B cell (primary cell): Measurements from ENCODE around the gene ENTHD1.

Experiments
- CTCF ChIP-seq: fragments of 200-600 bp; IDR thresholded peaks from one replicate; pipeline ENCODE4 v1.8.0; 2022; ENCODE audit warnings: antibody characterized with exemption, mild to moderate bottlenecking
- EZH2 ChIP-seq: IDR thresholded peaks from 2 replicates; pipeline ENCODE4 v1.6.1; 2012; ENCODE audit warnings: borderline replicate concordance, low read depth, mild to moderate bottlenecking, moderate library complexity, low read length; ENCODE audit not compliant: insufficient read depth, poor library complexity, severe bottlenecking

DNA sequence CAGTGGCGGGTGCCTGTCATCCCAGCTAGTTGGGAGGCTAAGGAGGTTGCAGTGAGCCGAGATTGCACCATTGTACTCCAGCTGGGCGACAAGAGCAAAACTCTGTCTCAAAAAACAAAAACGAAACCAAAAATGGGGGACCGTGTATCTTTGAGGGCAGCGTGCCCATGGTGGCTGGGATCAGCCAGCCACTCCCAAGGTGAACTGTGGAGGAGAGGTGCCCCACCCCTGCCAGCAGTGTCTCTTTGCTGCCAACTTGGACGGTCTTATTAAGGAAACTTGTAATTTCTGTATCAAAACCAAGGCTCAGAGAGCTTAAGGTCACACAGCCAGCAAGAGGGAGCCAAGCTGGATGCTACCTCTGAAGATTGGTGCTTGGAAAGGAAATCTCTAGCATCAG lies 175.4 kb downstream of the ENTHD1 start:
- TF ChIP-seq CTCF (no peak), EZH2 (no peak)
